ENCODE measurements around the gene NTN1.

DNA sequence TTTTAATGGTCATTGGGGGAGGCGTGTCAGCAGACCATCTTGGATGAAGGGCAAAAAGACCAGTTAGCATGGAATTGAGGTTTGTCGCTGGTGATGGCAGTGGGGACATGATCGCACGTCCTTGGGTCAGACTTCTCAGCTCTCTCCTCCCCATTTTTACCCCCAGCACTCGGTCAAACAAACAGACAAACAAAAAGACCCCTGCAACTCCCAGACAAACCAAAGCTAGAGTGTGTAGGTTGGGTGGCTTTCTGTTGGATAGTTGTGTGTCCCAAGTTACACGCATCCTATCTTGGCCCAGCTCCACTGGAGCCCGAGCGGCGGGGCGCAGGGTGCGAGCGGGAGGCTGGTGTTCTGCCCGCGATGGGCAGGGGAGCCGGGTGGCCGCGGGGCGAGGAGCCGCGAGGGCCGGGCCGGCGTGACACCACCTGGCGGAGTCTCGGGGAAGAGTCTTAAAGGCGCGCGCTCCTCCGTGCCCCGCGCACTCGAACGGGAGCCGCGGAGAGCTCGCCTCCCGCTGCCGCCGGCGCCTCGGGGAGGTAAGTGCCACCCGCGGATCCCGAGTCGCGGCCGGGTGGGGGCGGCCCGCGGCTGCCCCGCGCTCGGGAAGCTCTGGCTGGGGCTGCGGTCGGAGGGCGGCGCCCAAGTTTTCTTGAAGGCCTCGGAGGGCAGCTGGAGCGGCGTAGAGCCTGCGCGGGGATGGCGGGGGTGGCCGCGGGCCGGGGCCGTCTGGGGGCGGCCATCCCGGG is 18.5 kb upstream of the NTN1 start:
- TF ChIP-seq POLR2A (IDR thresholded peaks at IDR 0.05) = no peak
- TF ChIP-seq, protein P1, sequence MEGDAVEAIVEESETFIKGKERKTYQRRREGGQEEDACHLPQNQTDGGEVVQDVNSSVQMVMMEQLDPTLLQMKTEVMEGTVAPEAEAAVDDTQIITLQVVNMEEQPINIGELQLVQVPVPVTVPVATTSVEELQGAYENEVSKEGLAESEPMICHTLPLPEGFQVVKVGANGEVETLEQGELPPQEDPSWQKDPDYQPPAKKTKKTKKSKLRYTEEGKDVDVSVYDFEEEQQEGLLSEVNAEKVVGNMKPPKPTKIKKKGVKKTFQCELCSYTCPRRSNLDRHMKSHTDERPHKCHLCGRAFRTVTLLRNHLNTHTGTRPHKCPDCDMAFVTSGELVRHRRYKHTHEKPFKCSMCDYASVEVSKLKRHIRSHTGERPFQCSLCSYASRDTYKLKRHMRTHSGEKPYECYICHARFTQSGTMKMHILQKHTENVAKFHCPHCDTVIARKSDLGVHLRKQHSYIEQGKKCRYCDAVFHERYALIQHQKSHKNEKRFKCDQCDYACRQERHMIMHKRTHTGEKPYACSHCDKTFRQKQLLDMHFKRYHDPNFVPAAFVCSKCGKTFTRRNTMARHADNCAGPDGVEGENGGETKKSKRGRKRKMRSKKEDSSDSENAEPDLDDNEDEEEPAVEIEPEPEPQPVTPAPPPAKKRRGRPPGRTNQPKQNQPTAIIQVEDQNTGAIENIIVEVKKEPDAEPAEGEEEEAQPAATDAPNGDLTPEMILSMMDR (IDR thresholded peaks at IDR 0.05) = peak in 5 of 6 experiments; percentile 17 to 47 (median 43)
